RWPE1 (cell line): ENCODE measurements around the gene METTL23.
A peak's percentile ranks its signal among the peaks of the same experiment; 100 is the strongest.
"Not testable (repeated sequence)": the region's sequence is repeated elsewhere in the genome, so short reads cannot be mapped to it uniquely, and the experiment has no call there.

Source experiments
- CTCF ChIA-PET: fragments of 350-600 bp; sonication (Branson Sonifier 250); formaldehyde crosslinking; extraction: SDS; loops from one replicate; lab custom pipeline; 2021; lab: Yijun Ruan, JAX
- POLR2A ChIA-PET: fragments of 400-600 bp; formaldehyde crosslinking; extraction: SDS; loops from one replicate; lab custom pipeline; 2020; ENCODE audit warnings: antibody characterized with exemption; ENCODE audit not compliant: low non-redundant PET; lab: Yijun Ruan, JAX
- DNase-seq: peaks from one replicate; pipeline ENCODE4 v3.0.0; 2012; ENCODE audit warnings: low spot score
- H3K27ac ChIP-seq: fragments of 450-650 bp; 2 replicates; pipeline ENCODE4 v1.5.1; 2017
- CTCF ChIP-seq: fragments of 450-650 bp; conservative IDR thresholded peaks from 2 replicates; pipeline ENCODE4 v1.5.1; 2017; ENCODE audit warnings: low read depth, mild to moderate bottlenecking

Gene METTL23

GRCh38 chr17:76707985-76708807, 18.4 kb upstream of the METTL23 start:
- POLR2A ChIA-PET: interaction anchor here (0.6 to 0.7 kb wide), 2 partner anchors 60 to 122 kb away, joined by 3 read pairs; partner anchors contain the start of gene ST6GALNAC2
- TF ChIP-seq CTCF: no peak
- CTCF ChIA-PET: interaction anchor here (0.7 to 0.9 kb wide), 3 partner anchors 27 to 359 kb away, joined by 3 to 6 read pairs (median 3); no protein-coding TSS in a partner anchor
- H3K27ac ChIP-seq: peak overlapping the region; percentile 87
- DNase-seq: no peak

GRCh38 chr17:76709077-76709950, 17.3 kb upstream of the METTL23 start:
- POLR2A ChIA-PET: no interaction called here
- no peak for TF ChIP-seq CTCF
- CTCF ChIA-PET: interaction anchor here (0.5 kb wide), 1 partner anchor 199 kb away, joined by 3 read pairs; no protein-coding TSS in a partner anchor
- DNase-seq: no peak
- H3K27ac ChIP-seq: peak overlapping the region; percentile 87

GRCh38 chr17:76709951-76710862, 16.4 kb upstream of the METTL23 start:
- POLR2A ChIA-PET, DNase-seq: not testable (repeated sequence)
- peak overlapping the region; percentile 87 for H3K27ac ChIP-seq
- CTCF ChIA-PET: interaction anchor here (0.6 kb wide), 1 partner anchor 123 kb away, joined by 5 read pairs; no protein-coding TSS in a partner anchor

- DNase-seq: peak; percentile 71
- ChIA-PET CTCF (interaction anchor here (0.5 to 0.6 kb wide), 2 partner anchors 124 to 501 kb away, joined by 5 read pairs; no protein-coding TSS in a partner anchor), POLR2A (no interaction called here)
- peak within 1 kb of the TSS; percentile 87 for H3K27ac ChIP-seq
- no peak for TF ChIP-seq CTCF
Measured at GRCh38 chr17:76710863-76711611, 15.6 kb upstream of the METTL23 start, which contains the start of gene MXRA7. TSS of gene MXRA7 (minus strand) at chr17:76710965. CDS start at chr17:76710946, 19 bp downstream.

GRCh38 chr17:76712321-76712720, 14.3 kb upstream of the METTL23 start:
- peak overlapping the region; percentile 53 for H3K27ac ChIP-seq
- POLR2A ChIA-PET, DNase-seq: not testable (repeated sequence)
- CTCF ChIA-PET: interaction anchor here (1.2 kb wide), 2 partner anchors 15 to 189 kb away, joined by 5 to 6 read pairs; no protein-coding TSS in a partner anchor

- no peak overlapping the region for H3K27ac ChIP-seq
- TF ChIP-seq CTCF: no peak
- ChIA-PET CTCF (interaction anchor here (0.5 to 0.8 kb wide), 4 partner anchors 43 to 91 kb away, joined by 3 to 6 read pairs (median 4); no protein-coding TSS in a partner anchor), POLR2A (no interaction called here)
- DNase-seq: no peak
Measured at GRCh38 chr17:76713765-76714164, 12.9 kb upstream of the METTL23 start.
